ENCODE results near the gene TFAP2A. TPM values are rescaled to one million over a fixed set of nuclear protein-coding genes. Genes with fewer than 3 reads are reported as not detected.

Gene TFAP2A
- total RNA-seq, 1 donor from 2014 or later: 0.66 TPM

DNA sequence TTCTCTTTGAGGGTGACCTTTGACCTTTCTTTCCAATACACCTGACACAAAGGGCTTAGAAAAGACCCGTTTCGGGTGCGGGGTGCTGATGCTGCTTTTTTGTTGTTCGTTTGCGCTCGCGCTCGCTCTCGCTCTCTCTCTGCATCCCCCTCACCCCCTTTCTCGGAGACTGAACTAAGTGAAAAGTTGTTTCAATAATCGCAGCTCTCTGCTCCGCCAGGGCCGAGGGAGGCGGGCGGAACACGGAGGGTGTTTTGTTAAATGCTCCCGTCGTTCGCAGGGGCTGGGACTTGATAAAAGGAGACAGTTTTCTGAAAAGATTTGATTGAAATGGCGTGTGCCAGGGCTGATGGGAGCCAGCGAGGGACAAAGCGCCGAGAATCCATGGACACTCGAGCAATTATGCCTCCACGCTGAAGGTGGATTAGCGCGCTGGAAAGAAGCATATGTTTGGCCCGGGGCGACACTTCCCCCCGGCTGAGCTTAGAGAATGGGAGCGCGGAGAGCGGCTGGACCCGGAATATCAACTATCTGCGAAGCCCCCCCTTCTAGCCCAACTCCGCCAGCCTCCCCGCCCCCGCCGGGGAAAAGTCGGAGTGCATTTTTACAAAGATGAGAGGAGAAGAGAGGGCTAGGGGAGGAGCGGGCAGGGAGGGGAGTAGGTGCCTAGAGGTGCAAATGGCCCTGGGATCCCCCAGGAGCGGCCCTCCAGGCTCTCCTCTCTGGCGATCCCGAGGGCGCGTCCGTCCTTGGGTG lies 25.0 kb downstream of the TFAP2A start:
- Histone ChIP-seq H3K4me3 (peak overlapping the region; percentile 29), H3K27me3 (ENCODE audit: low read depth) (peaks cover 100% of the 10 kb centered on the region), H3K9me3 (replicated peaks) (no peaks in the 10 kb centered on the region), H3K27ac (replicated peaks) (no peak overlapping the region), H3K36me3 (no peaks in the 10 kb centered on the region), H3K4me1 (peaks cover 12% of the 10 kb centered on the region)
- DNase-seq: no peak
- TF ChIP-seq, protein P1, sequence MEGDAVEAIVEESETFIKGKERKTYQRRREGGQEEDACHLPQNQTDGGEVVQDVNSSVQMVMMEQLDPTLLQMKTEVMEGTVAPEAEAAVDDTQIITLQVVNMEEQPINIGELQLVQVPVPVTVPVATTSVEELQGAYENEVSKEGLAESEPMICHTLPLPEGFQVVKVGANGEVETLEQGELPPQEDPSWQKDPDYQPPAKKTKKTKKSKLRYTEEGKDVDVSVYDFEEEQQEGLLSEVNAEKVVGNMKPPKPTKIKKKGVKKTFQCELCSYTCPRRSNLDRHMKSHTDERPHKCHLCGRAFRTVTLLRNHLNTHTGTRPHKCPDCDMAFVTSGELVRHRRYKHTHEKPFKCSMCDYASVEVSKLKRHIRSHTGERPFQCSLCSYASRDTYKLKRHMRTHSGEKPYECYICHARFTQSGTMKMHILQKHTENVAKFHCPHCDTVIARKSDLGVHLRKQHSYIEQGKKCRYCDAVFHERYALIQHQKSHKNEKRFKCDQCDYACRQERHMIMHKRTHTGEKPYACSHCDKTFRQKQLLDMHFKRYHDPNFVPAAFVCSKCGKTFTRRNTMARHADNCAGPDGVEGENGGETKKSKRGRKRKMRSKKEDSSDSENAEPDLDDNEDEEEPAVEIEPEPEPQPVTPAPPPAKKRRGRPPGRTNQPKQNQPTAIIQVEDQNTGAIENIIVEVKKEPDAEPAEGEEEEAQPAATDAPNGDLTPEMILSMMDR (IDR thresholded peaks at IDR 0.05; ENCODE audit: borderline replicate concordance): no peak
- intact Hi-C loops (cut with micrococcal nuclease): no loop called here

DNA sequence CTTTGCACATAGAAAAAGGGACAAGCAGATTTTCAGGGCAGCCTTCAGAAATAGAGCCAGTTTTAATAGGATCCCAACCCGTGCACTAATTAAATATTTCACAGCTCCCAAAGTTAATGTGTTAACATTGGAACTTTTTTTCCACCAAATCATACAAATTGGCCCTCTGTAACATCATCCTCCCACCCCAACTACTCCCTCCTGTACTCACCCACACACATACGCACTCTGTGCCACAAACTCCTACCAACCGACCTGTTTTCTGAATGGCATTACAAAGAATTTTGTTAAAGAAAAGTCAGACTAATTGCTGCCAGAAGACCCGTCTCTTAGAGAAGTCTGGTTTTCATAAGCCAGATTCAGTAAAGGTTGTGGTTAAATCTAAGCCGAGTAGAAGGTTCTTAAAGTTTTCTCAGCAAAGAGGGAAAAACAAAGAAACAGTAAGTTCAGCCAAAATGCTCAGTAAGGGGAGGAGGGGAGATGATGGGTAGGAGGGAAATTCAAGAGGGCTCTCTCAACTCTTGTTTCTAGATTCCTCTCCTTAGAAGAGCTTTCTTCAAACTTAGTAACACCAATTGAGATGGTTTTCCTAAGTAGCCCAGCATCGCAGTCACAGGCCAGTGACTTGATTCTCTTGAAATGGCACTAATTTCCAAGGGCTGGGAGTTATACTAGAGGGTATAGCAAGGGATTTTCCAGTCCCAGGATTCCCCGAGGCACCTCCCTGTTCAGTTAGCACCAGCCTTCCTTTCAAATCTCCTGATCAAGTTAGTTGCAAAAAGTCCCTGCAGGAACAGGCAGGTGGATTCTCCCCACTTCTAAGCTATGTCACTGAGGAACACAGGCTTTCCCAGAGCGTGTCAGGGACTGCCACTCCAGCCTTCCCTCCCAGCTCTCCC lies 27.9 kb downstream of the TFAP2A start:
- Histone ChIP-seq H3K27me3 (ENCODE audit: low read depth) (peaks cover 100% of the 10 kb centered on the region), H3K4me1 (peaks cover 28% of the 10 kb centered on the region), H3K27ac (replicated peaks) (no peak overlapping the region), H3K9me3 (replicated peaks) (no peaks in the 10 kb centered on the region), H3K4me3 (no peak overlapping the region), H3K36me3 (no peaks in the 10 kb centered on the region)
- intact Hi-C loops (cut with micrococcal nuclease): no loop called here
- no peak for DNase-seq
- TF ChIP-seq, protein P1 (IDR thresholded peaks at IDR 0.05; ENCODE audit: borderline replicate concordance): no peak

DNA sequence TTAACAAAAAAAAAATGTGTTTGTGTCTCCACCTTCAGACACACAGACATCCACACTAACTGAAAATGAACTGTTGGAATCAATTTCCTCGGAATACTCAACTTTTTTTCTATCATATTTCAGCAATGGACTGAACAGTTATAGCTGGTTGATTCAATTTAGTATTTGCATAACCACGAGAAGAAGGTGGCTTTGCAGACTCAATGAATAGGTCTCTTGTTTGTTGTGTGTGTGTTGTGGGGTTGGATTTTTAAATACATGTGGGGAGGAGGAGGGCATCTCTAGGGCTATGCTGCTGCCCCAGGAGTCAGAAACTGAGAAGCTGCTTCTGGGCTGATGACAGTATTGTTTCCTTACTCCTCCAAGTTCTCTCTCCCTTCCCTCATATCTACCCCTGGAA lies 28.7 kb downstream of the TFAP2A start:
- no peaks in the 10 kb centered on the region for H3K36me3 ChIP-seq
- H3K4me3 ChIP-seq: no peak overlapping the region
- intact Hi-C loops (cut with micrococcal nuclease): no loop called here
- TF ChIP-seq, protein P1 (IDR thresholded peaks at IDR 0.05; ENCODE audit: borderline replicate concordance): no peak
- H3K27ac ChIP-seq (replicated peaks): no peak overlapping the region
- DNase-seq: no peak
- H3K9me3 ChIP-seq (replicated peaks): no peaks in the 10 kb centered on the region
- peaks cover 100% of the 10 kb centered on the region for H3K27me3 ChIP-seq (ENCODE audit: low read depth)
- H3K4me1 ChIP-seq: peaks cover 36% of the 10 kb centered on the region

DNA sequence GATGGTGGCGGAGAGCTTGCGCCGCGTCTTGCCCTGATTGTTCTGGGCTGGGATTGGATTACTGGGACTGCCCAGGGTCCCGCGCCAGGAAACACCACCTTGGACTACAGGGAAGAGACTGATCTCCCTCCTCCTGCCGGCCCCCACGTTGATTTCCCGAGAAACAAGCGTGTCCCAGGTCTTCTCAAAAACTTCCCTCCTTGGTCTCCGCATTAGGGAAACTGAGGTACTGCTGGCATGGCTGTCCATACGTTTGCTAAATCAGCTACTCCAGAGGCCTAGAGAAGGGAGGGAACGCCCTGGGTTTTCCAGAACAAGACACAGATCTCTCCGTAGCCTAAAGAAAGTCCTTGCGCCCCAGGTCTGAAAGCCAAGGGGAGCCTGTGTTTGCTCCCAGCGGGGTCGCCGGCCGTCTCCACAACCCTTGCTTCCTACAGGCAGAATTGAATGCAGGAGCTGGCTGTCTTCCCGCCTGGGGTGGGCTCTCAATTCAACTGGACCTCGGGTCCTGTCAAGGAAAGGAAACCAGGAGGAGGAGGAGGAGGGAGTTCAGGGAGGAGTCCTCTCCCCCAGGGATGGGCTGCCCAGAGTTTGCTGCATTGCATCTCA lies 29.2 kb downstream of the TFAP2A start:
- Histone ChIP-seq H3K4me1 (peaks cover 38% of the 10 kb centered on the region), H3K27me3 (ENCODE audit: low read depth) (peaks cover 100% of the 10 kb centered on the region), H3K4me3 (no peak overlapping the region), H3K9me3 (replicated peaks) (no peaks in the 10 kb centered on the region), H3K36me3 (no peaks in the 10 kb centered on the region), H3K27ac (replicated peaks) (no peak overlapping the region)
- DNase-seq: no peak
- intact Hi-C loops (cut with micrococcal nuclease): no loop called here
- TF ChIP-seq, protein P1 (IDR thresholded peaks at IDR 0.05; ENCODE audit: borderline replicate concordance): no peak

Measured in left ventricle myocardium inferior (tissue), 1 donor.